Testis (tissue), 2 donors: ENCODE data around the gene USP17L20.
"Not testable (repeated sequence)": the region's sequence is repeated elsewhere in the genome, so short reads cannot be mapped to it uniquely, and the experiment has no call there.

Experiments used
- CTCF ChIP-seq, 3 experiments: fragments of 450-650 bp in 2 of 3; fragments of 200-600 bp in 1 of 3; sonication (generic) in 1 of 3; IDR thresholded peaks; one replicate each; pipeline ENCODE4 v1.5.1; 2016 to 2019; ENCODE audit warnings: antibody characterized with exemption in 3 of 3, mild to moderate bottlenecking in 2 of 3, moderate library complexity in 1 of 3
- POLR2A ChIP-seq: fragments of 450-650 bp; IDR thresholded peaks from one replicate; pipeline ENCODE4 v1.6.1; 2017; ENCODE audit warnings: antibody characterized with exemption, mild to moderate bottlenecking, moderate library complexity

DNA sequence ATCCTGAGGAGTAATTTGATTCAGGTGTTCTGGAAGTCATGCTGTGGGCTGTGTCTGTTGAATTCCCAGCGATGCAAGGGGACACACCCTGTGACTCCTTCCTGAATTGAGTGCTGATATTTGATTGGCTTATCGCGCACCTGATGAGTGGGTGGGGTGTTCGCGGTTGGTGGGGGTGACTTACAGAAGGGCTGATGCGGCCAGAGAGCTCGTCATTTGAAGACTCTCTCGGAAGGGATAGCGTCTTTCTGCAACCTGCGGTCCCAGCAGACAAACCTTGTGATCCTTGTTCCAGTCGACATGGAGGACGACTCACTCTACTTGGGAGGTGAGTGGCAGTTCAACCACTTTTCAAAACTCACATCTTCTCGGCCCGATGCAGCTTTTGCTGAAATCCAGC lies 14.3 kb upstream of the USP17L20 start, which contains the start of gene USP17L17:
- TF ChIP-seq CTCF (IDR thresholded peaks at IDR 0.05); POLR2A: not testable (repeated sequence)
